Measurements from ENCODE around the gene ACSL5. TPM values are rescaled to one million over a fixed set of nuclear protein-coding genes. Genes with fewer than 3 reads are reported as not detected.

Gene ACSL5
- total and polyA plus RNA-seq, 2 of the 4 experiments (the other 2 are of a cell fraction), result 0.87 to 1.3 TPM

DNA sequence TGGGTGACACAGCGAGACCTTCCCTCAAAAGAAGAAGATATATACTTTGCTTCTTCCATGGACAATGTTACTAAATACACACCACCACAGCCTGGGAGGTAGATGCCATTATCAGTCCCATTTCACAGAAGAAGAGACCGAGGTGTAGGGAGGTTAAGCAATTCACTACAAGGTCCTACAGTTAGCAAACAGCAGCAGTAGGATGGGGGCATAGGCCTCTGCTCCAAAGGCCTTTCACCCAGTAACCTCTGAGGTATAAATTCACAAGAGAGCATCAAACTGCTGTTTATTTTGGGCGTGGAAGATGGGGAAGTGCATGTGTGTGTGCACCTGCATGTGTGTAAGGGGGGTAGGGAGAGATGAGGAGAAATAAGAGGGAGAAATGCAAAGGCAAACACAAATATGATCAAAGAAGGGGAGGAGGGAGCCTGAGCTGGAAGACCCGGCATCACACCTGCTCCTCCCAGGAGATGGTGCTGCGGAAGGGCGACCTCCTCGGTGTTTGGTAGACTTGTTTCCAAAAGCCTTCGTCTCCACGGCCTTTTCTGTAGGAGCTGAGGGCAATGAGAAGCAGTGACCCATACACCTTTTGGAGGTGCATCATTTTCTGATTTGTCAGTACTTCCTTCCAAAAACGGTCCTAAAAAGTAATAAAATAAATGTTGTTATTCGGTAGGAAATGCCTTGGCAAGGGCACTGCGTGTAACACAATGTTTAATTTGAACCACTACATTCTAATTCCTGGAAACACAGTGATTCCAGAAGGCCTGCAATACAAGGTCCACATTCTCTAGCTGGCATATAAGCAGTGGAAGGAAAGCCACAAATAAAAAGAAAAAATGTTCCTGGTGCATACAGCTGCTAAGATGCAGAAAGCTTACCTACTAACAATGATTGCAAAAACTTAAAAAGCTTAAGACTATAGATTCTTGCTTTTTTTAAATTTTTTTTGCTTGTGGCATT lies 25.9 kb upstream of the ACSL5 start:
- Histone ChIP-seq H4K91ac (ENCODE audit: insufficient read depth, low read depth, low read length) (no peak overlapping the region), H3K14ac (replicated peaks; ENCODE audit: low read depth, low read length) (no peak overlapping the region), H3K18ac (ENCODE audit: low read depth, low read length) (no peak overlapping the region), H4K8ac (ENCODE audit: low read depth in 2 of 2, low read length in 2 of 2) (no peak overlapping the region), H3K56ac (ENCODE audit: extremely low read depth, insufficient read depth, low read length) (no peak overlapping the region), H3K27ac (ENCODE audit: insufficient read depth, low read length) (no peak overlapping the region), H2BK120ac (ENCODE audit: low read depth, low read length) (no peak overlapping the region), H3K36me3 (ENCODE audit: control insufficient read depth, insufficient read depth, low read length) (no peaks in the 10 kb centered on the region), H3K9ac (ENCODE audit: low read depth, low read length) (no peak overlapping the region), H4K20me1 (ENCODE audit: insufficient read depth, low read length) (no peaks in the 10 kb centered on the region), H3K79me1 (ENCODE audit: low read depth in 1 of 2, low read length in 2 of 2) (no peaks in the 10 kb centered on the region), H2BK5ac (ENCODE audit: low read depth, low read length, poor library complexity, severe bottlenecking) (no peak overlapping the region), H3K4me1 (ENCODE audit: control insufficient read depth, insufficient read depth, low read length) (no peaks in the 10 kb centered on the region), H3K9me1 (ENCODE audit: insufficient read depth, low read length) (no peaks in the 10 kb centered on the region), H3K27me3 (ENCODE audit: control insufficient read depth, insufficient read depth, low read length) (no peaks in the 10 kb centered on the region), H2AFZ (replicated peaks; ENCODE audit: low read length, poor library complexity) (no peak overlapping the region), H2BK15ac (ENCODE audit: low read depth, low read length) (no peak overlapping the region), H3K4me3 (ENCODE audit: insufficient read depth, low read depth, low read length) (no peak overlapping the region), H4K5ac (ENCODE audit: low read depth, low read length) (no peak overlapping the region), H3K4ac (ENCODE audit: low read depth, low read length) (no peak overlapping the region), H3K23ac (ENCODE audit: low read depth, low read length) (no peak overlapping the region), H2BK20ac (ENCODE audit: low read depth, low read length) (no peak overlapping the region), H2AK5ac (ENCODE audit: low read depth, low read length) (no peak overlapping the region), H2AK9ac (replicated peaks; ENCODE audit: low read depth, low read length, poor library complexity) (no peak overlapping the region), H3K4me2 (ENCODE audit: low read depth, low read length) (no peak overlapping the region), H3K9me3 (ENCODE audit: control insufficient read depth, insufficient read depth, low read length) (no peaks in the 10 kb centered on the region)
- no peak for ATAC-seq (ENCODE audit: low read depth)
- dilution Hi-C loops (cut with HindIII; ENCODE audit: low sequenced_read_pairs, unreplicated experiment), result no loop called here
- CTCF ChIA-PET, result interaction anchor here (0.6 kb wide), 1 partner anchor 434 kb away, joined by 3 read pairs; no protein-coding TSS in a partner anchor
- BruUV-seq (replicated peaks), result no TSS peak
- intact Hi-C loops (cut with micrococcal nuclease), result no loop called here
- POLR2A ChIA-PET (ENCODE audit: unreplicated experiment), result no interaction called here
- in situ Hi-C loops (cut with MboI; ENCODE audit: low sequenced_read_pairs), result no loop called here
- DNase-seq, result no peak
- WGBS, 2 experiments (ENCODE audit: extremely low coverage in 2 of 2, insufficient read length in 1 of 2), result no CpG with 5 or more reads among the region's 12 CpGs
- no peak for TF ChIP-seq MAZ (IDR thresholded peaks at IDR 0.05; ENCODE audit: borderline replicate concordance, low read depth, low read length)
- no peak for TF ChIP-seq RAD21 (IDR thresholded peaks at IDR 0.05; ENCODE audit: low read length)
- TF ChIP-seq ELK1 (IDR thresholded peaks at IDR 0.05; ENCODE audit: borderline replicate concordance, low read depth, low read length), result no peak
- TF ChIP-seq CHD1 (IDR thresholded peaks at IDR 0.05; ENCODE audit: low read depth, low read length), result no peak
- no peak for TF ChIP-seq BHLHE40 (IDR thresholded peaks at IDR 0.05; ENCODE audit: low read depth, low read length)
- no peak for TF ChIP-seq POLR2A (IDR thresholded peaks at IDR 0.05; ENCODE audit: low read depth, low read length)
- no peak for TF ChIP-seq MAFK (IDR thresholded peaks at IDR 0.05; ENCODE audit: low read depth, low read length)
- TF ChIP-seq SMC3 (IDR thresholded peaks at IDR 0.05; ENCODE audit: low read depth, low read length), result no peak
- TF ChIP-seq, protein P1, sequence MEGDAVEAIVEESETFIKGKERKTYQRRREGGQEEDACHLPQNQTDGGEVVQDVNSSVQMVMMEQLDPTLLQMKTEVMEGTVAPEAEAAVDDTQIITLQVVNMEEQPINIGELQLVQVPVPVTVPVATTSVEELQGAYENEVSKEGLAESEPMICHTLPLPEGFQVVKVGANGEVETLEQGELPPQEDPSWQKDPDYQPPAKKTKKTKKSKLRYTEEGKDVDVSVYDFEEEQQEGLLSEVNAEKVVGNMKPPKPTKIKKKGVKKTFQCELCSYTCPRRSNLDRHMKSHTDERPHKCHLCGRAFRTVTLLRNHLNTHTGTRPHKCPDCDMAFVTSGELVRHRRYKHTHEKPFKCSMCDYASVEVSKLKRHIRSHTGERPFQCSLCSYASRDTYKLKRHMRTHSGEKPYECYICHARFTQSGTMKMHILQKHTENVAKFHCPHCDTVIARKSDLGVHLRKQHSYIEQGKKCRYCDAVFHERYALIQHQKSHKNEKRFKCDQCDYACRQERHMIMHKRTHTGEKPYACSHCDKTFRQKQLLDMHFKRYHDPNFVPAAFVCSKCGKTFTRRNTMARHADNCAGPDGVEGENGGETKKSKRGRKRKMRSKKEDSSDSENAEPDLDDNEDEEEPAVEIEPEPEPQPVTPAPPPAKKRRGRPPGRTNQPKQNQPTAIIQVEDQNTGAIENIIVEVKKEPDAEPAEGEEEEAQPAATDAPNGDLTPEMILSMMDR (conservative IDR thresholded peaks at IDR 0.05; ENCODE audit: low read depth, low read length), result no peak
- TF ChIP-seq, protein P2, sequence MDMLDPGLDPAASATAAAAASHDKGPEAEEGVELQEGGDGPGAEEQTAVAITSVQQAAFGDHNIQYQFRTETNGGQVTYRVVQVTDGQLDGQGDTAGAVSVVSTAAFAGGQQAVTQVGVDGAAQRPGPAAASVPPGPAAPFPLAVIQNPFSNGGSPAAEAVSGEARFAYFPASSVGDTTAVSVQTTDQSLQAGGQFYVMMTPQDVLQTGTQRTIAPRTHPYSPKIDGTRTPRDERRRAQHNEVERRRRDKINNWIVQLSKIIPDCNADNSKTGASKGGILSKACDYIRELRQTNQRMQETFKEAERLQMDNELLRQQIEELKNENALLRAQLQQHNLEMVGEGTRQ (IDR thresholded peaks at IDR 0.05; ENCODE audit: low read depth, low read length), result no peak
- TF ChIP-seq RFX5 (IDR thresholded peaks at IDR 0.05; ENCODE audit: low read depth, low read length), result no peak
- no peak for TF ChIP-seq CEBPB (IDR thresholded peaks at IDR 0.05; ENCODE audit: low read depth, low read length)
- TF ChIP-seq NFE2L2 (IDR thresholded peaks at IDR 0.05; ENCODE audit: low read depth, low read length), result no peak
- TF ChIP-seq RCOR1 (IDR thresholded peaks at IDR 0.05; ENCODE audit: insufficient replicate concordance, low read length), result no peak
- TF ChIP-seq MXI1 (IDR thresholded peaks at IDR 0.05; ENCODE audit: borderline replicate concordance, low read depth, low read length), result no peak

All from IMR-90 (cell line).